Adrenal gland (tissue), 12 donors: ENCODE data around the gene CCDC59. TPM values are rescaled to one million over a fixed set of nuclear protein-coding genes. Genes with fewer than 3 reads are reported as not detected.

Source experiments
- DNase-seq, 7 donors: peaks; one replicate each; pipeline ENCODE4 v3.0.0-alpha.2; 2019 to 2020
- H3K27ac ChIP-seq, 5 donors: fragments of 200-600 bp; sonication (generic) in 4 of 5; 1 replicate in 3 of 5; 2 replicates in 2 of 5; pipeline versions ENCODE4 v1.5.1 to v1.8.0; 2016 to 2020; ENCODE audit warnings: mild to moderate bottlenecking in 1 of 5
- H3K27me3 ChIP-seq: fragments of 200-600 bp; 2 replicates; pipeline ENCODE4 v1.8.0; 2021
- H3K36me3 ChIP-seq, 2 donors: fragments of 200-600 bp; replicated peaks in 1 of 2; 1 replicate in 1 of 2; 2 replicates in 1 of 2; pipeline versions ENCODE4 v1.5.1 to v1.8.0; 2018 to 2022
- H3K4me1 ChIP-seq, 2 donors: fragments of 200-600 bp; replicated peaks in 1 of 2; 1 replicate in 1 of 2; 2 replicates in 1 of 2; pipeline versions ENCODE4 v1.5.1 to v1.8.0; 2018 to 2021
- H3K4me3 ChIP-seq, 4 donors: fragments of 200-600 bp; sonication (generic) in 3 of 4; one replicate each; pipeline ENCODE4 v1.5.1; 2016 to 2018
- H3K9me3 ChIP-seq, 3 donors: fragments of 200-600 bp; sonication (generic) in 1 of 3; replicated peaks in 1 of 3; 1 replicate in 2 of 3; 2 replicates in 1 of 3; pipeline versions ENCODE4 v1.5.1 to v1.8.0; 2016 to 2021
- POLR2A ChIP-seq, 2 donors: fragments of 450-650 bp; IDR thresholded peaks; one replicate each; pipeline ENCODE4 v1.6.1; 2017; ENCODE audit warnings: antibody characterized with exemption in 2 of 2, mild to moderate bottlenecking in 2 of 2, moderate library complexity in 1 of 2
- WGBS, 4 donors: extraction: QIAGEN DNeasy Blood & Tissue Kit in 2 of 4; methylation state at CpG; one replicate each; pipeline versions ENCODE4 v1.1.5 to v1.1.7; 2013 to 2017; 5-methylcytosine and 5-hydroxymethylcytosine counted together
- intact Hi-C, 2 donors: fragments of 100-400 bp; cut with DNase I; formaldehyde crosslinking; loops; one replicate each; pipeline versions ENCODE4 v1.14.1 to v1.15.0; 2022 to 2023
- polyA plus RNA-seq, 3 donors: library from polyadenylated mRNA; stranded (reverse); fragments of 200-250 nt in 2 of 3; fragments of 350-450 nt in 1 of 3; fragmentation: Illumina TruSeq in 1 of 3; extraction: RNeasy Lipid Tissue Mini Kit (QIAGEN cat#74804) in 1 of 3; gene quantifications; one replicate each; pipeline ENCODE4 v1.2.3, GENCODE V29; 2013 to 2014
- total RNA-seq, 9 donors: library from RNA; depleted of rRNA in 4 of 9; stranded (reverse); fragments of >200 nt in 4 of 9; fragments of 120-200 nt in 1 of 9; fragmentation: NEBNext Ultra II Directional in 1 of 9; extraction: Animal tissue kit (Norgen Biotek cat#: 25700) in 1 of 9; gene quantifications; one replicate each; pipeline versions ENCODE4 v1.1.0 to v1.2.4, GENCODE V29; 2013 to 2023
- TF ChIP-seq, protein P1 (sequence below), 6 experiments: fragments of 450-650 bp in 4 of 6; fragments of 200-600 bp in 2 of 6; sonication (generic) in 1 of 6; IDR thresholded peaks; 1 replicate in 5 of 6; 2 replicates in 1 of 6; pipeline versions ENCODE4 v1.5.1 to v1.8.0; 2016 to 2021; ENCODE audit warnings: antibody characterized with exemption in 6 of 6, mild to moderate bottlenecking in 2 of 6, moderate library complexity in 1 of 6
- donor health status: healthy with polysubstance abuse.
- donor health status: Bipolar disorder and iron deficiency.
- donor health status: DM: yes; HTN: yes; CAD: no.
- donor health status: DM: no; HTN: no; CAD: no.
- donor health status: DM: no; HTN: no; CAD: no.
- donor health status: DM: yes; HTN: yes; CAD: no.

Gene CCDC59
- total and polyA plus RNA-seq, 12 donors: 22.4 to 50.5 (median 31.3) TPM

DNA sequence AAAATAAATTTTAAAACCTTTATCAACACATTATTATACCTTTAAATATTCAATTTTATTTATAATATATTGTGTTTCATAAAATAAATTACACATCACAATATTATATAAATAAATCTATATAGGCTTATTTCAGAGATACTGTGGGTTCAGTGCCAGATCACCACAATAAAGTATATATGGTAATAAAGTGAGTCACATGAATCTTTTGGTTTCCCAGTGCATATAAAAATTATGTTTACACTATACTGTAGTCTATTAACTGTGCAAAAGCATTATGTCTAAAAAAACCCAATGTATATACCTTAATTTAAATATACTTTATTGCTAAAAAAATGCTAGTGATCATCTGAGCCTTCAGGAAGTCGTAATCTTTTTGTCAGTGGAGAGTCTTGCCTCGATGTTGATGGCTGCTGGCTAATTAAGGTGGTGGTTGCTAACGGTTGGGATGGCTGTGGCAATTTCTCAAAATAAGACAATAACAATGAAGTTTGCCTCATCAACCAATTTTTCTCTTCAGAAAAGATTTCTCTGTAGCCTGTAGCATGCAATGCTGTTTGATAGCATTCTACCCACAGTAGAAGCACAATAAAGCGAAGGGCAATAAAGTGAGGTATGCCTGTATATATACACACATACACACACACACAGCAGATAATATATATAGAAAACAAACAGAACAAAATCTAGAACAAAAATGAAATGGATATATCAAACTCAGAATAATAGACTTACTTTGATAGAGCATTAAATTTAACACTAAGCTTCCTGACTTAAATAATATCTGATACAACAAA is 32.4 kb downstream of the CCDC59 start:
- Histone ChIP-seq H3K27ac (no peak overlapping the region), H3K9me3 (no peaks in the 10 kb centered on the region), H3K4me1 (no peaks in the 10 kb centered on the region), H3K4me3 (no peak overlapping the region), H3K36me3 (no peaks in the 10 kb centered on the region), H3K27me3 (no peaks in the 10 kb centered on the region)
- intact Hi-C loops: loop anchor here (10.0 kb wide), 1 partner anchor 681 kb away; no protein-coding TSS in a partner anchor
- WGBS, 4 donors: 68 to 72% (median 70%) methylated on average over 4 of the region's 4 CpGs
- no peak for TF ChIP-seq POLR2A (IDR thresholded peaks at IDR 0.05)
- TF ChIP-seq, protein P1, sequence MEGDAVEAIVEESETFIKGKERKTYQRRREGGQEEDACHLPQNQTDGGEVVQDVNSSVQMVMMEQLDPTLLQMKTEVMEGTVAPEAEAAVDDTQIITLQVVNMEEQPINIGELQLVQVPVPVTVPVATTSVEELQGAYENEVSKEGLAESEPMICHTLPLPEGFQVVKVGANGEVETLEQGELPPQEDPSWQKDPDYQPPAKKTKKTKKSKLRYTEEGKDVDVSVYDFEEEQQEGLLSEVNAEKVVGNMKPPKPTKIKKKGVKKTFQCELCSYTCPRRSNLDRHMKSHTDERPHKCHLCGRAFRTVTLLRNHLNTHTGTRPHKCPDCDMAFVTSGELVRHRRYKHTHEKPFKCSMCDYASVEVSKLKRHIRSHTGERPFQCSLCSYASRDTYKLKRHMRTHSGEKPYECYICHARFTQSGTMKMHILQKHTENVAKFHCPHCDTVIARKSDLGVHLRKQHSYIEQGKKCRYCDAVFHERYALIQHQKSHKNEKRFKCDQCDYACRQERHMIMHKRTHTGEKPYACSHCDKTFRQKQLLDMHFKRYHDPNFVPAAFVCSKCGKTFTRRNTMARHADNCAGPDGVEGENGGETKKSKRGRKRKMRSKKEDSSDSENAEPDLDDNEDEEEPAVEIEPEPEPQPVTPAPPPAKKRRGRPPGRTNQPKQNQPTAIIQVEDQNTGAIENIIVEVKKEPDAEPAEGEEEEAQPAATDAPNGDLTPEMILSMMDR (IDR thresholded peaks at IDR 0.05): no peak
- no peak for DNase-seq

DNA sequence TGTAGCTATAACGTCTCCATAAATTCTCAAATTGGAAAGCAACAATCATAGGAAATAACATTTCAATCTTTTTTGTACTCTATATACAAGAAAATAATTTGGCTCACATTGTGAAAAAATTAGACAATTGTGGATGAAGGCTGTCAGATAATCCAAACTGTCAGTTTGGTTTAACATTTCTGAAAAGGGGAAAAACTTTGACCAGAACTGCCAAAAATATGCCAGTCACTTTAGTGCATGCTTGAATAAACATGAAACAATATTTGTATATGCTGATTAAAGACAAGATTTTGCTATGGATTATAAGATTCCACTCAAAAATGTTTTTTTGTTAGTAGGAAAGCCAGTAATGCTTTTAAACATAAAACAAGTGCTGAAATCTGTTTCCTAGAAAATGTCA is 38.9 kb downstream of the CCDC59 start:
- intact Hi-C loops: no loop called here
- Histone ChIP-seq H3K4me3 (no peak overlapping the region), H3K9me3 (no peaks in the 10 kb centered on the region), H3K4me1 (no peaks in the 10 kb centered on the region), H3K27ac (no peak overlapping the region), H3K36me3 (no peaks in the 10 kb centered on the region), H3K27me3 (no peaks in the 10 kb centered on the region)
- 47 to 77% (median 68%) methylated on average over 1 of the region's 1 CpG for WGBS, 4 donors
- no peak for TF ChIP-seq POLR2A (IDR thresholded peaks at IDR 0.05)
- TF ChIP-seq, protein P1 (IDR thresholded peaks at IDR 0.05): no peak
- no peak for DNase-seq

DNA sequence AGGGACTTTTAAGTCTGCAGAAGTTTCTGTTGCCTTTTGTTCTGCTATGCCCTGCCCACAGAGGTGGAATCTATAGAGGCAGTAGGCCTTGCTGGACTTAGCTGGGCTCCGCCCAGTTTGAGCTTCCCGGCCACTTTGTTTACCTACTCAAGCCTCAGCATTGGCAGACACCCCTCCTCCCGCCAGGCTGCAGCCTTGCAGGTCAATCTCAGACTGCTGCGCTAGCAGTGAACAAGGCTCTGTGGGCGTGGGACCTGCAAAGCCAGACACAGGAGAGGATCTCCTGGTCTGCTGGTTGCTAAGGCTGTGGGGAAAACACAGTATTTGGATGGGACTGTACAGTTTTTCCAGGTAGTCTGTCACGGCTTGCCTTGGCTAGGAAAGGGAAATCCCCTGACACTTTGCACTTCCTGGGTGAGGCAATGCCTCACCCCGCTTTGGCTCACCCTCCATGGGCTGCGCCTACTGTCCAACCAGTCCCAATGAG is 43.7 kb downstream of the CCDC59 start:
- Histone ChIP-seq H3K27me3 (no peaks in the 10 kb centered on the region), H3K4me1 (no peaks in the 10 kb centered on the region), H3K36me3 (no peaks in the 10 kb centered on the region), H3K4me3 (no peak overlapping the region), H3K9me3 (no peaks in the 10 kb centered on the region), H3K27ac (no peak overlapping the region)
- WGBS, 4 donors: 47 to 67% (median 60%) methylated on average over 8 of the region's 8 CpGs
- no peak for DNase-seq
- no peak for TF ChIP-seq POLR2A (IDR thresholded peaks at IDR 0.05)
- TF ChIP-seq, protein P1 (IDR thresholded peaks at IDR 0.05): no peak
- intact Hi-C loops: no loop called here

Other genes with a start within 250 kb of the CCDC59 start
- 10 to 100 TPM in 8 of 9 donors, 1 to 10 TPM in 1; 6.3 to 28.8 (median 20.0) TPM for gene METTL25, start 142 bp upstream of the CCDC59 start, total RNA-seq
- 10 to 100 TPM in 1 of 3 donors, 1 to 10 TPM in 2; 4.0 to 21.2 (median 7.0) TPM for gene METTL25, start 142 bp upstream of the CCDC59 start, polyA plus RNA-seq